Measurements from ENCODE around the gene PSG7. TPM values are rescaled to one million over a fixed set of nuclear protein-coding genes. Genes with fewer than 3 reads are reported as not detected.

PSG7 gene
- total and polyA plus RNA-seq, 2 donors (not counting 1 experiment from before 2014, with no cell fraction given): 0.66 TPM; not detected in 1

Other genes with a start within 250 kb of the PSG7 start
- gene PSG3, start 196.7 kb downstream of the PSG7 start, total RNA-seq: not detected in 2 replicates
- 0.27 and 0.51 TPM in 2 replicates for gene PSG3, start 196.7 kb downstream of the PSG7 start, polyA plus RNA-seq
- not detected in 2 replicates for gene PSG8, start 171.5 kb downstream of the PSG7 start, total RNA-seq
- 0.14 and 0.40 TPM in 2 replicates for gene PSG8, start 171.5 kb downstream of the PSG7 start, polyA plus RNA-seq
- 0.51 and 1.3 TPM in 2 replicates for gene PSG1, start 57.5 kb downstream of the PSG7 start, total RNA-seq
- 16.4 and 23.3 TPM in 2 replicates for gene PSG1, start 57.5 kb downstream of the PSG7 start, polyA plus RNA-seq
- gene PSG6, start 19.3 kb downstream of the PSG7 start, total RNA-seq: 0.17 TPM in 1 of 2 replicates, not detected in the other
- gene PSG6, start 19.3 kb downstream of the PSG7 start, polyA plus RNA-seq: 0.18 and 0.76 TPM in 2 replicates
- not detected in 2 replicates for gene PSG11, start 89.3 kb upstream of the PSG7 start, total RNA-seq
- gene PSG11, start 89.3 kb upstream of the PSG7 start, polyA plus RNA-seq: 0.25 and 0.48 TPM in 2 replicates
- gene PSG2, start 145.5 kb upstream of the PSG7 start, total RNA-seq: not detected in 2 replicates
- 1.5 and 2.1 TPM in 2 replicates for gene PSG2, start 145.5 kb upstream of the PSG7 start, polyA plus RNA-seq
- 2.1 and 14.2 TPM in 2 replicates for gene PSG5, start 249.3 kb upstream of the PSG7 start, total RNA-seq
- gene PSG5, start 249.3 kb upstream of the PSG7 start, polyA plus RNA-seq: 52.2 and 229 TPM in 2 replicates